ENCODE results near the gene SH3D21. TPM values are rescaled to one million over a fixed set of nuclear protein-coding genes. Genes with fewer than 3 reads are reported as not detected.

SH3D21 gene
- total and polyA plus RNA-seq, 2 of the 8 experiments (the other 6 are each of a cell fraction or from before 2014, with no cell fraction given) = 3.4 to 8.6 TPM

DNA sequence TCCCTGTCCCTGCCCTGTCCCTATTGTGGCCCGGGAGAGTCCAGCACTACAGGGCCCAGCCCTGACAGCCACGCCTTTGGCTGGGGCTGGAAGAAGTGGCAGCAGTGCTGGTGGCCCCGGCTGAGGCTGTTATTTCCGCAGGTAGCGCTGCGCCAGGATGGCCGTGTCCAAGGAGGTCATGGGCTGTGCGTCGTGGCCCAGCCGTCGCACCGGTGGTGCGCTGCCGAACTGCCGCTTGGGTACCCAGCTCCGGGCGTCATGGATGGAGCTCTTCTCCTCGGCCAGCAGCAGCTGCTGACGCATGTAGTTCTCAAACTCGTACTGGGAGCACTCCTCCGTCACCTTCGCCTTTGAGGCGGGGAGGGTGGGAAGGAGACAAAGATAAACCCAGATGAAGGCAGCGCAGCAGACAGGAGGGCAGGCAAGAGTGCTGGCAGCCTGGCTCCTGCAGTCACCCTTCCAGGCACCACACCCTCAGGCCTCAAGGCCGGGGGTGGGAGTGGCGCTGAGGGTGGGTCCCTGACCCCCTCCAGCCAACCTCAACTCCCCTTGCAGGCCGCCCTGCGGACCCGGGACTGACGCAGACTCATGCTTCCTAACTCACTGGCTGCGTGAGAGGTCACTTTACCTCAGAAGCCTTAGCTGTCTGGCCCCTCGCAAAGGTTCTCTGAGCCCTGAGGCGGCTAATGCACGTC is 35.6 kb downstream of the SH3D21 start:
- Histone ChIP-seq H3K36me3 (ENCODE audit: control insufficient read depth in 2 of 4, insufficient read depth in 4 of 4, low read length in 3 of 4) (peaks cover 0 to 14% (median 4%) of the 10 kb centered on the region in 4 experiments; a peak in 5 of 8 replicates), H4K8ac (ENCODE audit: extremely low read depth, insufficient read depth, low read length) (no peak overlapping the region), H3K14ac (ENCODE audit: insufficient read length) (no peak overlapping the region), H3K4ac (replicated peaks; ENCODE audit: insufficient read length, low read depth, low read length) (no peak overlapping the region), H2BK120ac (replicated peaks; ENCODE audit: low read depth, low read length) (no peak overlapping the region), H3K4me2 (ENCODE audit: insufficient read depth in 1 of 2, low read depth in 2 of 2, low read length in 2 of 2) (no peak overlapping the region), H3K56ac (replicated peaks; ENCODE audit: insufficient read length, low read depth, low read length) (no peak overlapping the region), H4K91ac (replicated peaks; ENCODE audit: insufficient read length, low read length) (no peak overlapping the region), H3K4me3 (ENCODE audit: extremely low read depth in 1 of 4, insufficient read depth in 2 of 4, low read depth in 3 of 4, low read length in 4 of 4) (no peak overlapping the region), H3K27ac (ENCODE audit: low read depth, low read length) (no peak overlapping the region), H3K79me1 (ENCODE audit: low read depth, low read length) (no peaks in the 10 kb centered on the region), H2BK20ac (ENCODE audit: low read length) (no peak overlapping the region), H3K9ac (replicated peaks in 1 of 4; ENCODE audit: extremely low read depth in 1 of 4, low read depth in 3 of 4, low read length in 3 of 4) (no peak overlapping the region), H4K5ac (ENCODE audit: insufficient read length, low read depth, low read length) (no peak overlapping the region), H3K9me3 (ENCODE audit: insufficient read depth in 2 of 2, low read depth in 1 of 2, low read length in 1 of 2) (no peaks in the 10 kb centered on the region), H2AFZ (ENCODE audit: low read length) (no peak overlapping the region), H2AK5ac (ENCODE audit: low read depth, low read length) (no peak overlapping the region), H3K4me1 (replicated peaks in 1 of 4; ENCODE audit: control insufficient read depth in 3 of 4, insufficient read depth in 4 of 4, low read length in 3 of 4) (no peaks in the 10 kb centered on the region; a peak in 1 of 7 replicates), H4K20me1 (replicated peaks in 1 of 2; ENCODE audit: control insufficient read depth in 1 of 2, insufficient read depth in 2 of 2, low read length in 2 of 2) (peaks cover 3% of the 10 kb centered on the region in 2 experiments), H2BK15ac (ENCODE audit: low read length) (no peak overlapping the region), H2BK5ac (ENCODE audit: low read depth, low read length) (no peak overlapping the region), H3K23me2 (ENCODE audit: low read depth, low read length) (no peaks in the 10 kb centered on the region), H2BK12ac (ENCODE audit: low read depth, low read length) (no peak overlapping the region), H3K79me2 (ENCODE audit: control insufficient read depth in 1 of 2, insufficient read depth in 2 of 2, low read length in 2 of 2) (no peaks in the 10 kb centered on the region), H3K18ac (ENCODE audit: extremely low read depth, low read length) (no peak overlapping the region), H3K23ac (ENCODE audit: insufficient read length) (no peak overlapping the region), H3K27me3 (replicated peaks in 1 of 4; ENCODE audit: control insufficient read depth in 3 of 4, extremely low read depth in 1 of 4, insufficient read depth in 3 of 4, low read length in 3 of 4) (no peaks in the 10 kb centered on the region; a peak in 1 of 7 replicates)
- ChIA-PET CTCF (ENCODE audit: partially characterized antibody) (interaction anchor here (0.6 to 10.0 kb wide), 37 partner anchors 8 to 254 kb away, joined by 3 to 150 read pairs (median 5); partner anchors contain the start of genes EVA1B and THRAP3), POLR2A (ENCODE audit: partially characterized antibody) (interaction anchor here (0.7 to 4.9 kb wide), 10 partner anchors 11 to 60 kb away, joined by 3 to 37 read pairs (median 4); partner anchors contain the start of gene EVA1B)
- FAIRE-seq = no peak
- no peak for TF ChIP-seq JUND (IDR thresholded peaks at IDR 0.05; ENCODE audit: low read length)
- no peak for TF ChIP-seq TAF7 (optimal IDR thresholded peaks at IDR 0.05; ENCODE audit: borderline replicate concordance, low read depth, low read length)
- TF ChIP-seq SRF (IDR thresholded peaks at IDR 0.05; ENCODE audit: low read depth, low read length) = no peak
- TF ChIP-seq SIN3A (conservative IDR thresholded peaks at IDR 0.05 in 1 of 2, IDR thresholded peaks at IDR 0.05 in 1 of 2; ENCODE audit: low read depth in 1 of 2, low read length in 2 of 2) = no peak
- no peak for TF ChIP-seq CHD1 (IDR thresholded peaks at IDR 0.05; ENCODE audit: low read depth, low read length)
- TF ChIP-seq RAD21 (IDR thresholded peaks at IDR 0.05 in 1 of 2, conservative IDR thresholded peaks at IDR 0.05 in 1 of 2; ENCODE audit: low read depth in 2 of 2, low read length in 2 of 2) = no peak
- TF ChIP-seq SAP30 (IDR thresholded peaks at IDR 0.05; ENCODE audit: insufficient read depth, insufficient replicate concordance, low read length) = no peak
- TF ChIP-seq TEAD4 (IDR thresholded peaks at IDR 0.05; ENCODE audit: low read depth, low read length) = no peak
- TF ChIP-seq CREB1 (IDR thresholded peaks at IDR 0.05) = no peak
- DNase-seq (ENCODE audit: low read depth in 1 of 2, low spot score in 2 of 2) = no peak
- 94% methylated on average over 32 of the region's 34 CpGs; no CpG with 5 or more reads in 1 of the 2 experiments for WGBS, 2 experiments (ENCODE audit: extremely low coverage in 1 of 2, insufficient coverage in 1 of 2, insufficient read length in 1 of 2, insufficient replicate concordance in 2 of 2, low coverage in 1 of 2, low lambda C conversion rate in 2 of 2, missing lambda C conversion rate in 1 of 2)
